Measurements from ENCODE around the gene DDHD1.
"Not testable (repeated sequence)": the region's sequence is repeated elsewhere in the genome, so short reads cannot be mapped to it uniquely, and the experiment has no call there.

The DDHD1 gene

GRCh38 chr14:53151523-53152183 is 1.5 kb downstream of the DDHD1 start:
- peak; percentile 81 for DNase-seq

GRCh38 chr14:53149668-53150316 is 3.3 kb downstream of the DDHD1 start:
- DNase-seq: no peak

- no peak for DNase-seq
Measured at GRCh38 chr14:53148671-53149070, 4.5 kb downstream of the DDHD1 start.

- no peak for DNase-seq
Measured at GRCh38 chr14:53147893-53148292, 5.2 kb downstream of the DDHD1 start.

GRCh38 chr14:53147208-53147607 is 5.9 kb downstream of the DDHD1 start:
- DNase-seq: no peak

GRCh38 chr14:53146739-53147138 is 6.4 kb downstream of the DDHD1 start:
- DNase-seq: no peak

- DNase-seq: no peak
Measured at GRCh38 chr14:53144244-53144643, 8.9 kb downstream of the DDHD1 start.

- DNase-seq: no peak
Measured at GRCh38 chr14:53140585-53140984, 12.5 kb downstream of the DDHD1 start.

- DNase-seq: no peak
Measured at GRCh38 chr14:53137568-53138203, 15.4 kb downstream of the DDHD1 start.

GRCh38 chr14:53130491-53130890 is 22.6 kb downstream of the DDHD1 start:
- DNase-seq: not testable (repeated sequence)

- DNase-seq: no peak
Measured at GRCh38 chr14:53128303-53129028, 24.7 kb downstream of the DDHD1 start.

GRCh38 chr14:53127832-53128231 is 25.3 kb downstream of the DDHD1 start:
- DNase-seq: no peak

GRCh38 chr14:53127151-53127550 is 26.0 kb downstream of the DDHD1 start:
- no peak for DNase-seq

- no peak for DNase-seq
Measured at GRCh38 chr14:53126731-53127130, 26.4 kb downstream of the DDHD1 start.

- no peak for DNase-seq
Measured at GRCh38 chr14:53124786-53125185, 28.3 kb downstream of the DDHD1 start.

GRCh38 chr14:53121419-53121818 is 31.7 kb downstream of the DDHD1 start:
- not testable (repeated sequence) for DNase-seq

- not testable (repeated sequence) for DNase-seq
Measured at GRCh38 chr14:53117479-53117878, 35.6 kb downstream of the DDHD1 start.

GRCh38 chr14:53113989-53114388 is 39.1 kb downstream of the DDHD1 start:
- no peak for DNase-seq

- no peak for DNase-seq
Measured at GRCh38 chr14:53110096-53110495, 43.0 kb downstream of the DDHD1 start.

GRCh38 chr14:53109105-53110041 is 43.8 kb downstream of the DDHD1 start:
- no peak for DNase-seq

GRCh38 chr14:53108292-53109104 is 44.6 kb downstream of the DDHD1 start:
- DNase-seq: no peak

GRCh38 chr14:53106768-53107167 is 46.4 kb downstream of the DDHD1 start:
- DNase-seq: no peak
